ENCODE measurements around the gene CA10. TPM values are rescaled to one million over a fixed set of nuclear protein-coding genes. Genes with fewer than 3 reads are reported as not detected.

Gene CA10
- total and polyA plus RNA-seq, 2 donors (not counting 3 experiments of a cell fraction or from before 2014, with no cell fraction given) = not detected

GRCh38 chr17:51833045-51833444 lies 325.5 kb downstream of the CA10 start:
- Histone ChIP-seq H3K4me1 (ENCODE audit: control insufficient read depth, extremely low read depth, insufficient read depth, low read length) (no peaks in the 10 kb centered on the region), H3K9me1 (replicated peaks; ENCODE audit: control insufficient read depth, extremely low read depth, insufficient read depth, low read length) (no peaks in the 10 kb centered on the region), H3K9ac (replicated peaks; ENCODE audit: extremely low read depth, insufficient read depth, low read length) (no peak overlapping the region), H3K36me3 (ENCODE audit: control insufficient read depth in 2 of 2, extremely low read depth in 1 of 2, insufficient read depth in 2 of 2, low read length in 2 of 2) (no peaks in the 10 kb centered on the region), H3K79me2 (ENCODE audit: control insufficient read depth, insufficient read depth, low read length) (no peaks in the 10 kb centered on the region), H2AFZ (ENCODE audit: low read depth, low read length) (no peak overlapping the region), H4K20me1 (replicated peaks; ENCODE audit: control insufficient read depth, extremely low read depth, insufficient read depth, low read length) (no peaks in the 10 kb centered on the region), H3K27ac (ENCODE audit: insufficient read depth, low read depth, low read length) (no peak overlapping the region), H3K4me2 (ENCODE audit: insufficient read depth, low read length) (no peak overlapping the region), H3K27me3 (ENCODE audit: control insufficient read depth in 2 of 2, insufficient read depth in 2 of 2, low read length in 2 of 2) (no peaks in the 10 kb centered on the region), H3K4me3 (replicated peaks in 1 of 3; ENCODE audit: insufficient read depth in 1 of 3, low read depth in 1 of 3, low read length in 3 of 3) (no peak overlapping the region), H3K9me3 (replicated peaks; ENCODE audit: control insufficient read depth, insufficient read depth, low read length) (peaks cover 2% of the 10 kb centered on the region)
- FAIRE-seq (no peak), DNase-seq (ENCODE audit: low read depth, low spot score) (no peak)
- ChIA-PET CTCF (no interaction called here), POLR2A (no interaction called here)
- TF ChIP-seq JUN (IDR thresholded peaks at IDR 0.05; ENCODE audit: borderline replicate concordance, insufficient read depth, insufficient read length, low read depth) = no peak
- TF ChIP-seq MAX (IDR thresholded peaks at IDR 0.05; ENCODE audit: insufficient read depth, insufficient read length) = no peak
- TF ChIP-seq MYC (IDR thresholded peaks at IDR 0.05; ENCODE audit: low read depth, low read length) = no peak
- TF ChIP-seq POLR2AphosphoS5 (IDR thresholded peaks at IDR 0.05; ENCODE audit: insufficient read depth, low read depth, low read length) = no peak
- dilution Hi-C loops (cut with MboI; ENCODE audit: extremely low pct_ligation_motif_present, low sequenced_read_pairs) (no loop called here), intact Hi-C loops (cut with micrococcal nuclease) (no loop called here)
- no TSS peak for BruUV-seq (replicated peaks)

- Histone ChIP-seq H3K9me1 (replicated peaks; ENCODE audit: control insufficient read depth, extremely low read depth, insufficient read depth, low read length) (no peaks in the 10 kb centered on the region), H3K4me2 (ENCODE audit: insufficient read depth, low read length) (no peak overlapping the region), H3K27me3 (ENCODE audit: control insufficient read depth in 2 of 2, insufficient read depth in 2 of 2, low read length in 2 of 2) (no peaks in the 10 kb centered on the region), H2AFZ (ENCODE audit: low read depth, low read length) (no peak overlapping the region), H3K4me3 (replicated peaks in 1 of 3; ENCODE audit: insufficient read depth in 1 of 3, low read depth in 1 of 3, low read length in 3 of 3) (no peak overlapping the region), H3K9ac (replicated peaks; ENCODE audit: extremely low read depth, insufficient read depth, low read length) (no peak overlapping the region), H3K27ac (ENCODE audit: insufficient read depth, low read depth, low read length) (no peak overlapping the region), H3K36me3 (ENCODE audit: control insufficient read depth in 2 of 2, extremely low read depth in 1 of 2, insufficient read depth in 2 of 2, low read length in 2 of 2) (no peaks in the 10 kb centered on the region), H4K20me1 (replicated peaks; ENCODE audit: control insufficient read depth, extremely low read depth, insufficient read depth, low read length) (no peaks in the 10 kb centered on the region), H3K9me3 (replicated peaks; ENCODE audit: control insufficient read depth, insufficient read depth, low read length) (peaks cover 4% of the 10 kb centered on the region), H3K4me1 (ENCODE audit: control insufficient read depth, extremely low read depth, insufficient read depth, low read length) (no peaks in the 10 kb centered on the region), H3K79me2 (ENCODE audit: control insufficient read depth, insufficient read depth, low read length) (no peaks in the 10 kb centered on the region)
- BruUV-seq (replicated peaks) = no TSS peak
- ChIA-PET POLR2A (no interaction called here), CTCF (no interaction called here)
- DNase-seq (ENCODE audit: low read depth, low spot score) = no peak
- no peak for FAIRE-seq
- dilution Hi-C loops (cut with MboI; ENCODE audit: extremely low pct_ligation_motif_present, low sequenced_read_pairs) (no loop called here), intact Hi-C loops (cut with micrococcal nuclease) (no loop called here)
- TF ChIP-seq EZH2 (IDR thresholded peaks at IDR 0.05; ENCODE audit: borderline replicate concordance, low read depth, low read length, severe bottlenecking) (no peak), MYC (IDR thresholded peaks at IDR 0.05; ENCODE audit: low read depth, low read length) (no peak), FOS (IDR thresholded peaks at IDR 0.05; ENCODE audit: borderline replicate concordance, insufficient read depth, low read length) (no peak), POLR2AphosphoS5 (IDR thresholded peaks at IDR 0.05; ENCODE audit: insufficient read depth, low read depth, low read length) (no peak), POLR2A (IDR thresholded peaks at IDR 0.05; ENCODE audit: low read depth, low read length) (no peak), GATA2 (IDR thresholded peaks at IDR 0.05; ENCODE audit: insufficient read depth, insufficient read length, low read depth, low read length) (no peak), CTCF (IDR thresholded peaks at IDR 0.05; ENCODE audit: extremely low read depth in 1 of 2, insufficient read depth in 1 of 2, low read depth in 1 of 2, low read length in 2 of 2) (no peak), MAX (IDR thresholded peaks at IDR 0.05; ENCODE audit: insufficient read depth, insufficient read length) (no peak), JUN (IDR thresholded peaks at IDR 0.05; ENCODE audit: borderline replicate concordance, insufficient read depth, insufficient read length, low read depth) (no peak)
These were observed 327.6 kb downstream of the CA10 start for GRCh38 chr17:51830886-51831285.
